Small intestine (tissue), 7 donors: ENCODE results near the gene MTAP. TPM values are rescaled to one million over a fixed set of nuclear protein-coding genes. Genes with fewer than 3 reads are reported as not detected.

ENCODE experiments used
- DNase-seq, 2 donors: peaks; one replicate each; pipeline versions ENCODE4 v3.0.0 to v3.0.0-alpha.2; 2013
- FAIRE-seq: peaks from 2 replicates; lab custom pipeline; 2012; peaks lifted over from hg19 to GRCh38; lab: Jason Lieb, UNC
- H3K27ac ChIP-seq, 3 donors: one replicate each; pipeline ENCODE4 v1.5.1; 2013; ENCODE audit warnings: low read length in 2 of 3, mild to moderate bottlenecking in 2 of 3, control low read depth in 1 of 3, inconsistent platforms in 1 of 3, low read depth in 1 of 3, moderate library complexity in 1 of 3
- H3K27me3 ChIP-seq, 3 donors: one replicate each; pipeline ENCODE4 v1.6.1; 2013; ENCODE audit warnings: low read length in 3 of 3, inconsistent platforms in 1 of 3; ENCODE audit not compliant: control insufficient read depth in 3 of 3, insufficient read depth in 3 of 3
- H3K36me3 ChIP-seq, 3 donors: one replicate each; pipeline ENCODE4 v1.6.1; 2013; ENCODE audit warnings: low read length in 3 of 3, inconsistent platforms in 1 of 3, low read depth in 1 of 3, mild to moderate bottlenecking in 1 of 3, moderate library complexity in 1 of 3; ENCODE audit not compliant: control insufficient read depth in 3 of 3, insufficient read depth in 2 of 3
- H3K4me1 ChIP-seq, 3 donors: one replicate each; pipeline ENCODE4 v1.6.1; 2013; ENCODE audit warnings: low read length in 2 of 3, inconsistent platforms in 1 of 3, low read depth in 1 of 3, mild to moderate bottlenecking in 1 of 3, moderate library complexity in 1 of 3; ENCODE audit not compliant: control insufficient read depth in 3 of 3, insufficient read depth in 2 of 3
- H3K4me3 ChIP-seq, 3 donors: one replicate each; pipeline ENCODE4 v1.5.1; 2013; ENCODE audit warnings: low read length in 3 of 3, control low read depth in 1 of 3, inconsistent platforms in 1 of 3, low read depth in 1 of 3, mild to moderate bottlenecking in 1 of 3, moderate library complexity in 1 of 3
- H3K9me3 ChIP-seq, 2 donors: one replicate each; pipeline ENCODE4 v1.6.1; 2013; ENCODE audit warnings: low read depth in 1 of 2, low read length in 1 of 2; ENCODE audit not compliant: control insufficient read depth in 2 of 2, insufficient read depth in 1 of 2
- WGBS, 3 donors: extraction: QIAGEN DNeasy Blood & Tissue Kit; methylation state at CpG; one replicate each; pipeline ENCODE4 v1.1.7; 2013; 5-methylcytosine and 5-hydroxymethylcytosine counted together
- polyA plus RNA-seq, 4 donors: library from polyadenylated mRNA; stranded (reverse) in 3 of 4; unstranded in 1 of 4; fragments of 200-250 nt in 3 of 4; fragments of 120-200 nt in 1 of 4; gene quantifications; one replicate each; pipeline versions ENCODE4 v1.2.1 to v1.2.3, GENCODE V29; 2013
- donor health status: healthy with polysubstance abuse.
- donor health status: control.
- donor health status: control.
- donor health status: Bipolar disorder and iron deficiency.
- donor health status: healthy.

MTAP gene
- polyA plus RNA-seq, 4 donors: 3.0 to 24.4 (median 10.6) TPM

DNA sequence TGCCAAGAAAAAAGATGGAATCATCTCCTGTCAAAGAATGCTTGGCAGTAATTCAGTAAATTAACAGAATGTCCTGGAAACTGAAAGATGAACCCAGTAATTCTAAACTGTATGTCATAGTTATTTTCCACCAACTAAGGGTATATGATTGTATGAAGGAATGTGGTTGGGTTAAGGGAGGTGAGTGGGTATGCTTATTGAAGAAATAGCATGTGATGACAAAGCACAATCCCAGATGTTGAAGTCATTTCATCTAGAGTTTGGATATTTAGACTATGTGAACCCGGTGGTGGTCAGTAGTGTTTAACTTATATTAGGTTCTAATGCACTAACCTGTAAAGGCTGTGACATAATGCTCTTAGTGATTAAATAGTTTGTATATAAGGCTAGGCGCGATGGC, 104.4 kb downstream of the MTAP start:
- H3K36me3 ChIP-seq: no peaks in the 10 kb centered on the region
- FAIRE-seq (no peak), DNase-seq (no peak)
- H3K9me3 ChIP-seq: peaks cover 0 to 13% of the 10 kb centered on the region in 2 donors
- WGBS, 3 donors: 95 to 100% (median 97%) methylated on average over 3 of the region's 3 CpGs
- no peaks in the 10 kb centered on the region for H3K27me3 ChIP-seq
- H3K27ac ChIP-seq: no peak overlapping the region
- no peaks in the 10 kb centered on the region for H3K4me1 ChIP-seq
- H3K4me3 ChIP-seq: no peak overlapping the region

GRCh38 chr9:21919377-21920362, 117.2 kb downstream of the MTAP start:
- no peak for FAIRE-seq

GRCh38 chr9:21923694-21924093, 121.3 kb downstream of the MTAP start:
- Histone ChIP-seq H3K27me3 (no peaks in the 10 kb centered on the region), H3K27ac (no peak overlapping the region), H3K36me3 (no peaks in the 10 kb centered on the region), H3K4me3 (no peak overlapping the region), H3K9me3 (no peaks in the 10 kb centered on the region), H3K4me1 (peaks cover 0 to 2% (median 0%) of the 10 kb centered on the region in 3 donors)
- DNase-seq: peak in 1 of 2 donors; percentile 27
- WGBS, 3 donors: 96 to 99% (median 97%) methylated on average over 1 of the region's 1 CpG
- FAIRE-seq: no peak

More at GRCh38 chr9:21919377-21920362, 117.2 kb downstream of the MTAP start:
- Histone ChIP-seq H3K4me1 (peaks cover 0 to 2% (median 0%) of the 10 kb centered on the region in 3 donors), H3K27me3 (no peaks in the 10 kb centered on the region), H3K27ac (peak overlapping the region in 2 of 3 donors; percentile 15 to 38), H3K9me3 (peaks cover 0 to 8% of the 10 kb centered on the region in 2 donors), H3K36me3 (no peaks in the 10 kb centered on the region), H3K4me3 (no peak overlapping the region)
- WGBS, 3 donors: 2 to 9% (median 4%) methylated on average over 4 of the region's 4 CpGs
- DNase-seq: peak; percentile 74 to 77

- Histone ChIP-seq H3K36me3 (no peaks in the 10 kb centered on the region), H3K27me3 (no peaks in the 10 kb centered on the region), H3K4me1 (no peaks in the 10 kb centered on the region), H3K9me3 (peaks cover 0 to 4% of the 10 kb centered on the region in 2 donors), H3K4me3 (no peak overlapping the region), H3K27ac (no peak overlapping the region)
- DNase-seq (no peak), FAIRE-seq (no peak)
Measured at GRCh38 chr9:21927752-21928151, 125.3 kb downstream of the MTAP start.

GRCh38 chr9:21931428-21931827, 129.0 kb downstream of the MTAP start:
- FAIRE-seq: no peak
- WGBS, 3 donors: 73 to 88% (median 80%) methylated on average over 1 of the region's 1 CpG

GRCh38 chr9:21933281-21933680, 130.8 kb downstream of the MTAP start:
- no peaks in the 10 kb centered on the region for H3K4me1 ChIP-seq
- peaks cover 0 to 4% of the 10 kb centered on the region in 2 donors for H3K9me3 ChIP-seq
- H3K27ac ChIP-seq: no peak overlapping the region
- no peaks in the 10 kb centered on the region for H3K36me3 ChIP-seq
- FAIRE-seq (no peak), DNase-seq (peak in 1 of 2 donors; percentile 30)
- H3K27me3 ChIP-seq: no peaks in the 10 kb centered on the region
- H3K4me3 ChIP-seq: no peak overlapping the region

More at GRCh38 chr9:21931428-21931827, 129.0 kb downstream of the MTAP start:
- Histone ChIP-seq H3K4me1 (no peaks in the 10 kb centered on the region), H3K27me3 (no peaks in the 10 kb centered on the region), H3K9me3 (peaks cover 0 to 4% of the 10 kb centered on the region in 2 donors), H3K36me3 (no peaks in the 10 kb centered on the region), H3K4me3 (no peak overlapping the region), H3K27ac (no peak overlapping the region)
- DNase-seq: no peak

DNA sequence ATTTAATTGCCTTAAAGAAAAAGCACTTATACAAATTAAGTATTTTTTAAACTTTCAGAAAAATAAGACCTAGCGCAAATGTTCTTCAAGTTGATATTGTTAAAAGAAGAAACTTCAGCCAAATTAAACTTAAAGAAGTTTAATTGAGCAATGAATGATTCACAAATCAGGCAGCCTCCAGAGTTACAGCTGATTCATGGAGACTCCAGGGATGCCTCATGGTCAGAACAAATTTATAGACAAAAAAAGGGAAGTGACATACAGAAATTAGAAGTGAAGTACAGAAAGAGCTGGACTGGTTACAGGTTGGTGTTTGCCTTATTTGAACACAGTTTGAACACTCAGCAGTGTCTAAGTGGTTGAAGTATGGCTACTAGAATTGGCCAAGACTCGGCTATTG, 131.4 kb downstream of the MTAP start:
- WGBS, 3 donors: 92 to 99% (median 93%) methylated on average over 2 of the region's 2 CpGs
- no peak for FAIRE-seq
- Histone ChIP-seq H3K27me3 (no peaks in the 10 kb centered on the region), H3K36me3 (no peaks in the 10 kb centered on the region), H3K9me3 (peaks cover 0 to 4% of the 10 kb centered on the region in 2 donors), H3K4me3 (no peak overlapping the region), H3K4me1 (no peaks in the 10 kb centered on the region), H3K27ac (no peak overlapping the region)
- DNase-seq: no peak

DNA sequence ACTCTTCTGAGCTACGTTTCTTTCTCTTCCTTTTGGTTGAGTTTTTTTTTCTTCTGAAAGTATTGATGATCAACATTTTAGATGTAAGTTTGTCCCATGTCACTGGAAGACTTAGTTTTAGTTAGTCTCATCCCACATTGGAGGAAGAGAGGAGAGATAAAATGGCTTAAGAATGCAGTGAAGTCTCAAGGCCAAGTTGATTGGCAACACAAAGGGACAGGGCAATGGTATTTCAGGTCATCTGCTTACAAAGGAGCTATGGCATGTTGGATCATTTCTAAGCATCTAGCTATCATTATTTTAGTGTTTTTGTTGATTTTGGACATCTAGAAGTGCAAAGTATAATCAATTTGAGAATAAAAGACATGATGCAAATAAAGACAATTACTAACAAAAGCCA, 133.2 kb downstream of the MTAP start:
- no peaks in the 10 kb centered on the region for H3K4me1 ChIP-seq
- no peak overlapping the region for H3K4me3 ChIP-seq
- WGBS, 3 donors: 73 to 77% (median 76%) methylated on average over 1 of the region's 1 CpG
- FAIRE-seq (no peak), DNase-seq (no peak)
- H3K27me3 ChIP-seq: no peaks in the 10 kb centered on the region
- no peaks in the 10 kb centered on the region for H3K36me3 ChIP-seq
- H3K27ac ChIP-seq: no peak overlapping the region
- H3K9me3 ChIP-seq: peaks cover 0 to 4% of the 10 kb centered on the region in 2 donors
